ENCODE results near the gene JUNB.
"Not testable (repeated sequence)": the region's sequence is repeated elsewhere in the genome, so short reads cannot be mapped to it uniquely, and the experiment has no call there.

JUNB gene

DNA sequence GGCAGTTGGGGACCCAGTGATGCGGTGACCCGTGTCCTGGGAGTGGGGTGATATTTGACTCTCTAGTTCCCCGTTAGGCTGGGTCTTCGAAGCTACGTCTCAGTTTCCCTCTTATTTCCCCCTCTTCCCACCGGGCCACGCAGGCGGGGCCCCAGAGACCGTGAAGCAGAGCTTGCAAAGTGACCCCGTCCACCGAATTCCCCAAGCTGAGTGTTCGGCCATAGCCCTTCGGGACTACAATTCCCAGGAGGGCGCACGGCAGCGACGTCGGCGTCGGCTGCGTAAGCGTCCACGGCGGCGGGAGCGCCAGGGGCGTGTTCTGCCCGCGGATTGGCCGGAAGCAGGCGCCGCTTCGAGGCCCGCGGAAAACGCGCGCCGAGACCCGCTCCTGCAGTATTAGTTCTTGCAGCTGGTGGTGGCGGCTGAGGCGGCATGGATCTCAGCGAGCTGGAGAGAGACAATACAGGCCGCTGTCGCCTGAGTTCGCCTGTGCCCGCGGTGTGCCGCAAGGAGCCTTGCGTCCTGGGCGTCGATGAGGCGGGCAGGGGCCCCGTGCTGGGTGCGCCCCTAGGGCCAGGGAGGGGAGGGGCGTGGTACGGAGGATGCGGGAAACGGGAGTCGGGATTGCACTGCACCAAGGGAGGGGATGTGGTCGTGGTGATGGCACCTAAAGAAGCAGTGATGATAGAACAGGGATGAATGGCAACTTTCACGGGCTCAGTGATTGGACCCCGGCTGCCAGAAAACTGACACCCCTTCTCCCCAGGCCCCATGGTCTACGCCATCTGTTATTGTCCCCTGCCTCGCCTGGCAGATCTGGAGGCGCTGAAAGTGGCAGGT, 15.2 kb downstream of the JUNB start, which contains the start of gene RNASEH2A:
Gene RNASEH2A, plus strand, starts transcription at position 343 of the 840 bp plus-strand sequence. Its CDS starts 90 bp downstream, at position 433.
- peak; percentile 95 for DNase-seq

DNA sequence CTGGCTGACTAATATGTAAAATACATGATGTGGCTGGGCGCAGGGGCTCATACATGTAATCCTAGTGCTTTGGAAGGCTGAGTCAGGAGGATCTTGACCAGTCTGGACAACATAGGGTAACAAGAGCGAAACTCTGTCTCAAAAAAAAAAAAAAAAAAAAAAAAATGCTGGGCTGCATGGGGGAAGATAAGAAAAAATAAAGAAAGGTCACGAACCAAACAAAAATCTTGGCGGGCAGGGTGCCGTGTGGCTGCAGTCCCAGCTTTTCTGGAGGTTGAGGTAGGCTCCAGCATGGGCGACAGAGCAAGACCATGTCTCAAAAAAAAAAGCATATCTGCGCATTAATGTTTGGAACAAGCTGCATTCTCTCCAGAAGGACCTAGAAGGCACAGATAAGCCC, 23.8 kb downstream of the JUNB start:
- DNase-seq = no peak

DNA sequence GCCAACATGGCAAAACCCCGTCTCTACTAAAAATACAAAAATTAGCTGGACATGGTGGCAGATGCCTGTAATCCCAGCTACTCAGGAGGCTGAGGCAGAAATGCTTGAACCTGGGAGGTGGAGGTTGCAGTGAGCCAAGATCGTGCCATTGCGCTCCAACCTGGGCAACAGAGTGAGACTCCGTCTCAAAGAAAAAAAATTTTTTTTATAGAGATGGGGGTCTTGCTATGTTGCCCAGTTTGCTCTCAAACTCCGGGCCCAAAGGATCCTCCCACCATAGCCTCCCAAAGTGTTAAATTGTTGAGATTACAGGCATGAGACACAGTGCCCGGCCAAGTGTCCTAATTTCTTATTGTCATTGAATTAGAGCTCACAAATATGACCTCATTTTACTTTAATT, 25.9 kb downstream of the JUNB start:
- DNase-seq = not testable (repeated sequence)

DNA sequence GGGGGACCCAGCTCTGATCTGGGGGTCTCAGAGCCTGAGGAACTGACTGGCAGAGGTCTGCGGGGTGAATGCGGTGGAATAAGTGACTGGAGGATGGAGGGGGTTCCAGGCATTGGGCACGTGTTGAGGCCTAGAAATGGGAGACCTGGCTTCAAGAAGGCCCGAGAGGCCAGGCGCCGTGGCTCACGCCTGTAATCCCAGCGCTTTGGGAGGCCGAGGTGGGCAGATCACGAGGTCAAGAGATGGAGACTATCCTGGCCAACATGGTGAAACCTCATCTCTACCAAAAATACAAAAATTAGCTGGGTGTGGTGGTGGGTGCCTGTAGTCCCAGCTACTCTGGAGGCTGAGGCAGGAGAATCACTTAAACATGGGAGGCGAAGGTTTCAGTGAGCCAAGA, 26.5 kb downstream of the JUNB start:
- DNase-seq = not testable (repeated sequence)

DNA sequence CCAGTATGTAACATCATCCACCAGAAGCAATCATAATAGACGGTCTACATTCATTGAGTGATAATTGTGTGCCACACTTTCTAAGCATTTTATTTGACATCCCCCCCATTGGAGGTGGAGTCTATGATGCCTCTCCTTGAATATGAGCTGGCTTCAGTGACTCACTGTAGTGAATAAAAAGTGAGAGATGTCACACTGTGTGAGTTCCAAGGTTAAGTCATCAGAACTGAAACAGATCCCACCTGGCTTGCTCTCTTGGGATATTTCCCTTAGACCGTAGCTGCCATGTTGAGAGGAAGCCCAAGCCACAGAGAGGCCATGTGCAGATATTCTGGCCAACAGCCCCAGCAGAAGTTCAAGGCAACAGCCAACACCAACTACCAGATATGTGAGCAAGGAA, 30.5 kb downstream of the JUNB start:
- DNase-seq = no peak

DNA sequence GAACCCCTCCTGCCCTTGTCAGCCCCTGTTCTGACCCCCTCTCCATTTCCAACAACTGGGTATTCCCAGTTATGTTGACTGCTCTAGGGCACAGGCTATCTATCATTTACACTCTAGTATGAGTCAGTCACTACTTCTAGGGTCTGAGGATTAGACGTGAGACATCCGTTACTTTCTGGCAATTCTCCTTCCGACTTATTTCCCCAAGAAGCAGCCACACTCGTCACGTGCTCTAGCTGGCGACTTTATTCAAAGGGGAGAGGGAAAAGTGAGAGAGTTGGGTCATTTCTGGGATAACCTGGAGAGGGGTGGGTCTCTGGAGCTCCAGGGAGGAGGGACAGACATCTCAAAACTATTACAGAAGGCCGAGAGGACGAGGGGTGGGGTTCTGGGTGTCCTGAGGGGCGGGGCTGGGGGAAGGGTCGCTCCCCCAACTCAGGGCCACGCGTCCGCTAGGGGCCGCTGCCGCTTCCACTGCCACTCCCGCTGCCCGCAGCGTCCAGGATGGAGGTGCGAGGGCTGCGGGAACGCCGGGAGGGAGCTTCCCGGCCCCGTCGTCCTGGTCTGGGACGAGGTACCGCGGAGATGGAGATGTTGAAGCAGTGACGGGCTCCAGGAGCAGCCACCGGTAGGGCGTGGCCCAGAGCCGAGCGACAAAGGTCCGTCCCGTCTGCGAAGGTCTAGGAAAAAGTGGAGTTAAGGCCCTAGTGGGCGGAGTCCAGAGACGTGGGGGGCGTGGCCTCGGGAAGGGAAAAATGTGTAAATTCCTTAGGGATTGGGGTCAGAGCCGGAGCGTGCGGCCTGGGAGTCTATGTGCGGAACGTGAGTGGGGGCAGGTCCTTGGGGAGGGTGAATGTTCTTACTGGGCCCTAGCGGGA, 34.2 kb downstream of the JUNB start:
- no peak for DNase-seq

DNA sequence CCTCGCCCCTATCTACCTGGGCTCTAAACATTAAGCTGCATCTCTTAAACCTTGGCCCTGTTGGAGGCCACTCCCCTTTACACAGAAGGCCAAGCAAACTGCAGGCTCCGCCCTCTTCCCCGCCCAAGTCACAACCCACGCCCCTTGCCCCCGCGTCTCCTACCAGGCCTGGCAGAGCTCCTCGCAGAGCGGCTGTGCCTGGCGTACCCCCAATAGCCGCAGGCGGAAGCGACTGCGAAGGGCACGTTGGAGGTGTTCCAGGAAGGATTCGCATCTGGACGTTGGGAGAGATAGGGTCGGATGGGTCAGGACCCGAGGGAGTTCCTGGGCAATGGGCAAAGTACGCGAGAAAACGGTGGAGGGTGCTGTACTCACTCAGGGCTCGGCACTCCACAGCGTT, 37.2 kb downstream of the JUNB start:
- peak; percentile 80 for DNase-seq

DNA sequence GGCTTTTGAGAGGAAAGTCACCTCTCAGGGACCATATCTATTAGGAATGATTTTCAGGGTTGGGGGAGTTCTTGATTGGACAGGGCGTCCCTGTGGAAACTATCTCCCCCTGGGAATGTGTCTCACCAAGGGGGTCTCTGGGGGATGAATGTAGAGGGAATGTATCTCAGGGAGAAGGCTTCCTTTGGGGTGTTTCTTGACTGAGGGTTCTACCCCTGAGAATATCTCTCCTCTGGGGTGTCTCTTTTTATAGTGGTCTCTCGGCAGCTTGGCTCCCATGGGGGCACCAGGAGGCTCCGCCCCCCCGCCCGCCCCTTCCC, 42.1 kb downstream of the JUNB start:
- no peak for DNase-seq

DNA sequence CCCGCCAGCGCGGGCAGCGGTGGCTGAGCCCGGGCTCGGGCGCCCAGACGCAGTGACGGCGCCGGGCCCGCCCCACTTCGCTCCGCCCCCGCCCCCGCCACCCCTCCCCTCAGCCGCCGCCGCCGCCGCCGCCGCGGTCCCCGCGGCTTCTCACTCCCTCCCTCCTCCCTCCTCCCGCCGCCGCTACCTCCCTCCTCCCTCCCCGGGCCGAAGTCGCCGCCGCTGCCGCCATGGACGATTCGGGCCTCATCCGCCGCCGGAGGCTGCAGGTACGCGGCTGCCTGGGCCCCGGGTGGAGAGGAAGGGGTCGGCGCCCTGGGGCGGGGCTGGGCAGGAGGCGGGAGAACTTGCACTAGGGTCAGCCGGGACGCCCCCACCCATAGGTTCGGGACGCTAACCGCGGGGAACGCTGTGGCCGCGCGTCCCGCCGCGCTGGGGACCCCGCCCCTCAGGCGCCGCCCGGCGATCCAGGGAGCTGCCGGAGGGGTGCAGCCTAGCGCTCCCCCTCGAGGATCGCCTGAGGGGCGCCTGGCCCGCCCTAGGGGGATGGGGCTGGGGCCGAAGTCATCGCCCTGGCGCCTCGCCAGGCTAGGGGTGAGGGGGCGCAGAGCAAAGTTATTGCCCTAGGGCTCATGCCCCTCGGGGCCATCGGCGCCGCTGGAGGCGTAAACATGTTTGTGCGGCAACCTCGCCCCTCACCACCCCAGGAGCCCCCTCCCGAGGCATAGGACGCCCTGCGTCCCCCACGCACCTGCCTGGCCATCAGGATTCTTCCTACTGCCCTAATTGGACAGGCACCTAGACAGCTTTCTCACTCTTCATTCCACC, 42.7 kb downstream of the JUNB start:
- peak; percentile 68 for DNase-seq

DNA sequence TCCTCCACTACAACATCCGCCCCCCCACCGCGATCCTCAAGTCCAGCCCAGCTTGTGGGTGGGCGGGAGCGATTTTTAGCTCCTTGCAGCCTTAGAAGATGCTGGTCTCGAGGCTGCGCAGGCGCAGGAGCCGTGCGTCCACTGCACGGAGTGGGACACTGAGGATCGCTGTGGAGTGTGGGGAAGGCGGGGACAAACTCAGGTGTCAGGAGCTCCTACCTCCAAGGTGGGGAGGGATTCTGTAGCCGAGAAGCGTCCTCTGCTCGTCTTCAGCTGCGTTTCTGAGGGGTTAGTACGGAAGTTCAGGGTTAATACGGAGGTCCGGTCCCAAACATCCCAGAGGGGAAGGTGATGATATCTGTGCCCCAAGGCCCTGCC, 43.3 kb downstream of the JUNB start, which contains the start of gene RTBDN:
Gene RTBDN, minus strand, starts transcription at position 14 of the 378 bp plus-strand sequence. CDS start 4,600 bp downstream, outside the sequence.
- peak; percentile 20 for DNase-seq

DNA sequence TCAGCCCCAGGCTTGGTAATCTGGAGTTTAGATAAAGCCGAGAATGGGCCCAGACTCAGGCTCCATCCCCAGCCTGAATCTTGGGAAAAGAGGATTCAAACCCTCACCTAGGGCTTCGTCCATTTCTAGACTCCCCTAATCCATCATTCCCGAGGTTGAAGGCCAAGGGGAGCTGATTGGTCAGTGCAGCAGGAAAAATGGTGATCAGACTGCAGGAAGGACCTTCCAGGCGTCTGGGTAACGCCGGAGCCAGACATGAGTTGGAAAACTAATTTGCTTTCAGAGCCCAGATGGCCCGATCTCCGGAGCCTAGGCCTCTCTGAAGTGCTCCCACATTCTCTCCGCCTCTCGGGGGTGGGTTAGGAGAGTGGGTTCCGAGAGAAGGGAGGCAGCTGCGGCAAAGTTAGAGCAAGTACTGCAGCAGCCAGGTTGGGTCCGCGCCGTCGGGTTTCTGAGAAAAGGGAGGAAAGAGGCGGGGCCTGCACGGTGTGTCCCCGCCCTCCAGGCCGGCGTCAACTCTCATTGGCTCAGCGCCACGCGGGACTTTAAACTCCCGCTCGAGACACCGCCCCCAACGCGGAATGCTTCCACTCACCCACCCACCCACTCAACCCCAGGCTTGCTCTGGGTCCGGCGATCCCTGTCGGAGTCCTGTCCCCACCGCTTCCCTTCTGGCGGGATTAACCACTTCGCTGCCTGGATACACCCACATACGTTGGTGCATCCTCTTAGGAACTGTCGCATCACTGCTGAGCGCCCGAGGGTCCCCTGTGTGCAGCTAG, 43.9 kb downstream of the JUNB start:
- DNase-seq = peak; percentile 13

DNA sequence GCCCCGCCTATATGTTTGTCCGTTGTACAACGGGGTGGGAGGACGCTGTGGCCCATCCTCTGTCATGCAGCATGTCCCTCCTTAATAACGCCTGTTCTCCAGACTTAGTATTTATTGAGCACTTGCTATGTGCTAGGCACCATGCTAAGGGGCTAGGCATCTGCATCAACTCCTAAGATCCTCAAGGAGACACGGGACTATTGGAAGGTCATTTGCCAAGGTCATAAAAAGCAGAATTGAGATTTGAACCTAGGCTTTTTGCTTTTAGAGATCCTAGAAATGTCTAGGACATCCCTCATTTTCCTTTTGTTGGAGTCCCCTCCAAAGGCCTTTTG, 45.2 kb downstream of the JUNB start:
- no peak for DNase-seq

DNA sequence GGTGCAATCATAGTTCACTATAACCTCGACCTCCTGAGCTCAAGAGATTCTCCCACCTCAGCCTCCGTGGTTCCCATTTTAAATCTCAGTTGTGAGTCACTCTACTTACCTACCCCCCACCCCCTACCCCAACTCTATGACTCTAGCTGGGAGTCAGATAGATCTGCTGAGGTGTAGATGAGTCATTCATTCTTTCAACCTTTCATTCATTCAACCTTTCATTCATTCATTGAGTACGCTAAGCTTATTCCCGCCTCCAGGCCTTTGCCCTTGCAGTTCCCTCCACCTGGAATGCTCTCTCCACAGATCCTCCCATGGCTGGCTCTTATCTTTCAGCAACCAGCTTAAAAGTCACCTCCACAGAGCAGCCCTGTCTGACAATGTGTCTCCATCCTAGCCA, 45.9 kb downstream of the JUNB start:
- no peak for DNase-seq

DNA sequence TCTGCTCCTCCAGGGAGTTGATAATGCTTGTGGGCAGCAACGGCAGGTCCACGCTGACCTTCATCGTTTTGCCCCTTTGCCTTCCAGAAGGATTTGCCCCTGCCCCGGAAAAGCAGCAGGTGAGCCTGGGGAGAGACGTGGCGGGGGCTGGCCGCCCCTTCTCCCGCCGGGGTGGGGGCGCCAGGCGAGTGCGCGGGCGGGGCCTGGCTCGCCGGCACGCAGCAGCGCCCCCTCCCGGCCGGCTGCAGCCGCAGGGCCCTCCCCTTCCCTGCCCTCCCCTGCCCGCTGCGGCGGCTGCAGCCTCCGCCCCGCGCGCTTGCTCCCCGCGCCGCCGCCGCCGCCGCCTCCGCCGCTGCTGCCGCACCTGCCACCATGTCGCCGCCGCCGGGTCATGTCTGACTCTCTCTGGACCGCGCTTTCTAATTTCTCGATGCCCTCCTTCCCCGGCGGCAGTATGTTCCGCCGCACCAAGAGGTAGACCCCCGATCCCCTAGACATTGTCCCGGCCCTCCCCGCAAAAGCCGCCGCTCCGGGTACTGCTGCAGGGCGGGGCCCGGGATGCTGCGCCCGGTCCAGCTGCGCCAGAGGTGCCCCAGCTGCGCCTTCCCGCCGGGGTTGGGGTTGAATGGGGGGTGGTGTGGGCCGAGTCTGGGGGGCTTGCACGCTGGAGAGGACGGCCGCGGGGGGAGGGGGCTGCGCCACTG, 47.0 kb downstream of the JUNB start, which contains the start of gene MAST1:
Gene MAST1, plus strand, starts transcription at position 334 of the 704 bp plus-strand sequence. Its CDS starts 58 bp downstream, at position 392.
- peak; percentile 71 for DNase-seq

DNA sequence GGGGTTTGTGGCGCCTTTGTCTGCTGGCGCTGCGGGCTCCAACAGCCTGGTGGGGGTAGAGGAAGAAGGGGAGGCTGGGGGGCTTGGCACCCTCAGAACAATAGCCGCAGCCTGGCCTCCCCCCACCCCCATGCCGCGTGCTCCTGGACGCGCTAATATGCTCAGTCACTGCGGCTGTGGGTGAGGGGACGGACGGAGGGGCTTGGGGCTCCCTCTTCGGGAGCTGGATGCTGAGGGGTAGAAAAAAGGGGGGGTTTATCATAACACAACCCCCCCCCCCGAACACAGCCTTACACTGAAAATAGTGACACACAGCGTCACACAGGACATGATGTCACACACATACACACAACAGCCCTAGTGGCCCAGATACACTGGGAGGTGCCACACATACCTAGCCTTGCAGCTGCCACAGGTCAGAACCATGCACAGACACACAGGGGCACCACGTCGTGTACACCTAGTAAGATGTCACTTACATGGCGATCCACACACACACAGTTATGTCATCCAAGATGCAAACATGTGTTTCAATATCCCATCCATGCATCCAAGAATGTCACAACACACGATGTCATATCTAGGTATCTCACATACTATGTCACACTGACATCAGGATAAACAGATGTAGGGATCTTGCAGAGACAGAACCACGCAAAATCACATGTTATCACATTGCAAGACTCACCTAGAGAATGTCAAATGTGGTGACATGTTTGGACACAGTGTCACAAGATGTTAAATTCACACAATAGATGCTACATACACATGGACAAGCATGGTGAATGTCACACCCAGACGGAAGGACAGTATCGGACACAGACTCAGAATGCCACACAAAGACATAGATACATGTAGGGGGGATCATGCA, 47.8 kb downstream of the JUNB start:
- no peak for DNase-seq

DNA sequence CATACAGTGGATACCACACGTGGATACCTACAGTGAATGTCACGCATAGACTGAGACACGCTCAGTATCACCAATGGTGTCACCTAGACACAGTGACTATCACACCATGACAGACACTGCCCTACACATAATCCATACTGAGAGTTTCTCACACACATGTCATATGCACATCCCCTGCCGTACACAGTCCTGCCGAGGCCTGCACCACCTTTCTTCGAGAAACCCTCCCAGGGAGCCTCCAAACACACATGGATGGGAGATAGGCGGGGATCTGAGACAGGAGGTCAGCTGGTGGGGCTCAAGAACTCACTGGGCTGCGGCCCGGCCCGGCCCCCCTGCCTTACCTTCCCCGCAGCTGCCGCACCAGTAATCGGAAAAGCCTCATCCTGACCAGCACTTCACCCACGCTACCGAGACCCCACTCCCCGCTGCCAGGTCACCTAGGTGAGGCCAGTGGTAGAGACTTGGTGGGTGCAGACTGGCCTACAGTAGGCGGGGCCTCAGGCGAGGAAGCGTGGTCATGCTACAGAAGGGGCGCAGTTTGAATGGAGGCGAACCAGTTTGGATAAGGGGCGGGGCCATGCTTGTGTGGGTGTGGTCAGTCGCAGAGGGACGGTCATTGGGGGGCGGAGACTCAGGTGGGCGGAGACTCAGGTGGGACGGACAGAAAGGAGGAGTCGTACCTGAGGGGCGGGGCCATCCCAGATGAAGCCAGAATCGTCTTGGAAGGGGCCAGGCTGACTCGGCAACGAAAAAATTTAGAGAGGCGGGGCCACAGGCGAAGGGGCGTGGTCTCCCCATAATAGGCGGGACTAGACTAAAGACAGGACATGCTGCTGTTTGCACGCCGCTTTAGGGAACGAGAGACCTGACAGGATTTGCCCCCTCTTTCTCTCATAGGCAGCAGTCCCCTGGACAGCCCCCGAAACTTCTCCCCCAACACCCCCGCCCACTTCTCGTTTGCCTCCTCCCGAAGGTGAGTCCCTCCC, 49.1 kb downstream of the JUNB start:
- peak; percentile 83 for DNase-seq

DNA sequence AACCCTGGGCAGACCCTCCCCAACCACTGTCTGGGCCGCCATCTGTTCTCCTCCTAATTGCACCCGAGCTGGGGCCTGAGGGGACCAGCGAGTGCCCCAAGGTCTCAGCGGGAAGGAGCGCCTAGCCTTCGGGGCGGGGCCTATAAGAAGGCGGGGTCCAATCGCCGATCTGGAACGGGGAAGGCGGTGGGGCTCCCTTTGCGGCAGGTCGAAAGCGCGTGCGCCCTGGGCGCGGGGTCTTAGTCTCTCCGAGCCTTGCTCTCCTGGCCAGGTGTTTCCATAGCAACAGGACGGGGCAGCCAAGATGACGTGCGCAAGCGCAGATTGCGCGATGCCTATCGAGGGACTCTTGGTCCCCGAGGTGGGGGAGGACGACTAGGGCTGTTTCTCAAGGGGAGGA, 49.8 kb downstream of the JUNB start:
- peak; percentile 93 for DNase-seq

DNA sequence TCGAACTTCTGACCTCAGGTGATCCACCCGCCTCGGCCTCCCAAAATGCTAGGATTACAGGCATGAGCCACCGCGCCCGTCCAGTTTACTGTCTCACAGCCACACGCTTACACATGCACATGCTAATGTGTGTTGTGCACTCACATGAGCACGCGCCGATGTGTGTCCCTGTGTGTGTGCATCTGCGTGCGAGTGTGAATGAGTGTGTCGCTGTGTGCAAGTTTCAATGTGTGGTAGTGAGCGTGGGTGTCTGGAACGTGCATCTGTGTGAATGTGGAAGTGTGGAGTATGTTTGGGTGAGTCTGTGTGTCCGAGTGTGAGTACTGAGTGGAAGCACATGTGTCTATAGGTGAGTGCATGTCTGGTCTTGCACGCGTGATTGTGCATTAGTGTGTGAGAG, 51.2 kb downstream of the JUNB start:
- DNase-seq = no peak
